ENCODE data around the gene NDUFA13.

NDUFA13 gene

GRCh38 chr19:19540064-19540714 lies 24.2 kb downstream of the NDUFA13 start:
- Histone ChIP-seq H3K4me3 (ENCODE audit: low read length) (peak overlapping the region; percentile 61; the same call in 1 of the 2 replicates), H3K27me3 (ENCODE audit: insufficient read depth, low read length) (peaks cover 45% of the 10 kb centered on the region), H3K27ac (ENCODE audit: low read length) (no peak overlapping the region), H3K9ac (ENCODE audit: low read depth, low read length) (no peak overlapping the region), H3K9me3 (ENCODE audit: insufficient read depth, low read depth, low read length) (no peaks in the 10 kb centered on the region), H3K4me1 (ENCODE audit: insufficient read depth, low read length) (no peaks in the 10 kb centered on the region), H3K36me3 (ENCODE audit: insufficient read depth, low read depth, low read length) (no peaks in the 10 kb centered on the region)

- Histone ChIP-seq H3K9me3 (ENCODE audit: insufficient read depth, low read depth, low read length) (no peaks in the 10 kb centered on the region), H3K9ac (ENCODE audit: low read depth, low read length) (no peak overlapping the region), H3K4me3 (ENCODE audit: low read length) (peak overlapping the region; percentile 61; the same call in 1 of the 2 replicates), H3K4me1 (ENCODE audit: insufficient read depth, low read length) (no peaks in the 10 kb centered on the region), H3K27me3 (ENCODE audit: insufficient read depth, low read length) (peaks cover 45% of the 10 kb centered on the region), H3K36me3 (ENCODE audit: insufficient read depth, low read depth, low read length) (no peaks in the 10 kb centered on the region), H3K27ac (ENCODE audit: low read length) (no peak overlapping the region)
Observed at GRCh38 chr19:19540715-19541515, 24.9 kb downstream of the NDUFA13 start.

- H3K27me3 ChIP-seq (ENCODE audit: insufficient read depth, low read length), result peaks cover 44% of the 10 kb centered on the region
- H3K4me3 ChIP-seq (ENCODE audit: low read length), result no peak overlapping the region
- no peaks in the 10 kb centered on the region for H3K4me1 ChIP-seq (ENCODE audit: insufficient read depth, low read length)
- no peak overlapping the region for H3K9ac ChIP-seq (ENCODE audit: low read depth, low read length)
- H3K9me3 ChIP-seq (ENCODE audit: insufficient read depth, low read depth, low read length), result no peaks in the 10 kb centered on the region
- no peaks in the 10 kb centered on the region for H3K36me3 ChIP-seq (ENCODE audit: insufficient read depth, low read depth, low read length)
- H3K27ac ChIP-seq (ENCODE audit: low read length), result no peak overlapping the region
Observed at GRCh38 chr19:19541616-19542015, 25.6 kb downstream of the NDUFA13 start.

GRCh38 chr19:19542507-19542906 lies 26.5 kb downstream of the NDUFA13 start:
- H3K4me1 ChIP-seq (ENCODE audit: insufficient read depth, low read length), result no peaks in the 10 kb centered on the region
- H3K27me3 ChIP-seq (ENCODE audit: insufficient read depth, low read length), result peaks cover 35% of the 10 kb centered on the region
- H3K9me3 ChIP-seq (ENCODE audit: insufficient read depth, low read depth, low read length), result no peaks in the 10 kb centered on the region
- H3K27ac ChIP-seq (ENCODE audit: low read length), result no peak overlapping the region
- no peak overlapping the region for H3K4me3 ChIP-seq (ENCODE audit: low read length)
- H3K9ac ChIP-seq (ENCODE audit: low read depth, low read length), result no peak overlapping the region
- H3K36me3 ChIP-seq (ENCODE audit: insufficient read depth, low read depth, low read length), result no peaks in the 10 kb centered on the region

GRCh38 chr19:19543101-19543500 lies 27.1 kb downstream of the NDUFA13 start:
- H3K9ac ChIP-seq (ENCODE audit: low read depth, low read length), result no peak overlapping the region
- H3K4me1 ChIP-seq (ENCODE audit: insufficient read depth, low read length), result no peaks in the 10 kb centered on the region
- H3K27ac ChIP-seq (ENCODE audit: low read length), result no peak overlapping the region
- no peak overlapping the region for H3K4me3 ChIP-seq (ENCODE audit: low read length)
- H3K36me3 ChIP-seq (ENCODE audit: insufficient read depth, low read depth, low read length), result no peaks in the 10 kb centered on the region
- H3K27me3 ChIP-seq (ENCODE audit: insufficient read depth, low read length), result peaks cover 29% of the 10 kb centered on the region
- no peaks in the 10 kb centered on the region for H3K9me3 ChIP-seq (ENCODE audit: insufficient read depth, low read depth, low read length)

GRCh38 chr19:19543640-19544039 lies 27.6 kb downstream of the NDUFA13 start:
- no peaks in the 10 kb centered on the region for H3K9me3 ChIP-seq (ENCODE audit: insufficient read depth, low read depth, low read length)
- H3K4me3 ChIP-seq (ENCODE audit: low read length), result no peak overlapping the region
- no peak overlapping the region for H3K9ac ChIP-seq (ENCODE audit: low read depth, low read length)
- no peaks in the 10 kb centered on the region for H3K36me3 ChIP-seq (ENCODE audit: insufficient read depth, low read depth, low read length)
- H3K27ac ChIP-seq (ENCODE audit: low read length), result no peak overlapping the region
- H3K4me1 ChIP-seq (ENCODE audit: insufficient read depth, low read length), result no peaks in the 10 kb centered on the region
- peaks cover 24% of the 10 kb centered on the region for H3K27me3 ChIP-seq (ENCODE audit: insufficient read depth, low read length)

GRCh38 chr19:19544257-19544953 lies 28.4 kb downstream of the NDUFA13 start:
- H3K9ac ChIP-seq (ENCODE audit: low read depth, low read length), result no peak overlapping the region
- no peaks in the 10 kb centered on the region for H3K4me1 ChIP-seq (ENCODE audit: insufficient read depth, low read length)
- H3K27ac ChIP-seq (ENCODE audit: low read length), result no peak overlapping the region
- H3K4me3 ChIP-seq (ENCODE audit: low read length), result no peak overlapping the region
- H3K36me3 ChIP-seq (ENCODE audit: insufficient read depth, low read depth, low read length), result no peaks in the 10 kb centered on the region
- H3K9me3 ChIP-seq (ENCODE audit: insufficient read depth, low read depth, low read length), result no peaks in the 10 kb centered on the region
- peaks cover 16% of the 10 kb centered on the region for H3K27me3 ChIP-seq (ENCODE audit: insufficient read depth, low read length)

- Histone ChIP-seq H3K27me3 (ENCODE audit: insufficient read depth, low read length) (peaks cover 9% of the 10 kb centered on the region), H3K4me3 (ENCODE audit: low read length) (no peak overlapping the region), H3K9ac (ENCODE audit: low read depth, low read length) (no peak overlapping the region), H3K4me1 (ENCODE audit: insufficient read depth, low read length) (no peaks in the 10 kb centered on the region), H3K36me3 (ENCODE audit: insufficient read depth, low read depth, low read length) (no peaks in the 10 kb centered on the region), H3K27ac (ENCODE audit: low read length) (no peak overlapping the region), H3K9me3 (ENCODE audit: insufficient read depth, low read depth, low read length) (no peaks in the 10 kb centered on the region)
Observed at GRCh38 chr19:19544954-19545591, 29.0 kb downstream of the NDUFA13 start.

GRCh38 chr19:19545707-19546106 lies 29.7 kb downstream of the NDUFA13 start:
- no peak overlapping the region for H3K27ac ChIP-seq (ENCODE audit: low read length)
- no peaks in the 10 kb centered on the region for H3K4me1 ChIP-seq (ENCODE audit: insufficient read depth, low read length)
- peaks cover 5% of the 10 kb centered on the region; the same call in 1 of the 2 replicates for H3K27me3 ChIP-seq (ENCODE audit: insufficient read depth, low read length)
- H3K9me3 ChIP-seq (ENCODE audit: insufficient read depth, low read depth, low read length), result no peaks in the 10 kb centered on the region
- no peaks in the 10 kb centered on the region for H3K36me3 ChIP-seq (ENCODE audit: insufficient read depth, low read depth, low read length)
- H3K4me3 ChIP-seq (ENCODE audit: low read length), result no peak overlapping the region
- H3K9ac ChIP-seq (ENCODE audit: low read depth, low read length), result no peak overlapping the region

GRCh38 chr19:19546751-19547162 lies 30.7 kb downstream of the NDUFA13 start:
- H3K4me3 ChIP-seq (ENCODE audit: low read length), result no peak overlapping the region
- H3K9me3 ChIP-seq (ENCODE audit: insufficient read depth, low read depth, low read length), result no peaks in the 10 kb centered on the region
- H3K27ac ChIP-seq (ENCODE audit: low read length), result no peak overlapping the region
- H3K27me3 ChIP-seq (ENCODE audit: insufficient read depth, low read length), result no peaks in the 10 kb centered on the region
- H3K4me1 ChIP-seq (ENCODE audit: insufficient read depth, low read length), result no peaks in the 10 kb centered on the region
- H3K36me3 ChIP-seq (ENCODE audit: insufficient read depth, low read depth, low read length), result no peaks in the 10 kb centered on the region
- no peak overlapping the region for H3K9ac ChIP-seq (ENCODE audit: low read depth, low read length)

- H3K36me3 ChIP-seq (ENCODE audit: insufficient read depth, low read depth, low read length), result no peaks in the 10 kb centered on the region
- no peak overlapping the region for H3K4me3 ChIP-seq (ENCODE audit: low read length)
- no peak overlapping the region for H3K27ac ChIP-seq (ENCODE audit: low read length)
- no peaks in the 10 kb centered on the region for H3K4me1 ChIP-seq (ENCODE audit: insufficient read depth, low read length)
- no peak overlapping the region for H3K9ac ChIP-seq (ENCODE audit: low read depth, low read length)
- no peaks in the 10 kb centered on the region for H3K27me3 ChIP-seq (ENCODE audit: insufficient read depth, low read length)
- H3K9me3 ChIP-seq (ENCODE audit: insufficient read depth, low read depth, low read length), result no peaks in the 10 kb centered on the region
Observed at GRCh38 chr19:19547674-19548336, 31.8 kb downstream of the NDUFA13 start.

Measured in iPS-20b (cell line).